HFFc6 (cell line): ENCODE measurements around the gene DBNL. TPM values are rescaled to one million over a fixed set of nuclear protein-coding genes. Genes with fewer than 3 reads are reported as not detected.

Experiments
- DNase-seq: peaks from one replicate; pipeline ENCODE4 v3.0.0-alpha.2; 2018
- H3K27ac Mint-ChIP-seq: 2 replicates; pipeline ENCODE4 v1.8.0; 2020; ENCODE audit warnings: mild to moderate bottlenecking, mixed read lengths
- H3K27me3 Mint-ChIP-seq: 2 replicates; pipeline ENCODE4 v1.8.0; 2021; ENCODE audit warnings: mild to moderate bottlenecking, moderate library complexity, mixed read lengths; ENCODE audit not compliant: insufficient read depth
- H3K36me3 Mint-ChIP-seq: 2 replicates; pipeline ENCODE4 v1.8.0; 2021; ENCODE audit warnings: low read depth, mixed read lengths
- H3K4me1 Mint-ChIP-seq: 2 replicates; pipeline ENCODE4 v1.8.0; 2020; ENCODE audit warnings: low read depth, mixed read lengths
- H3K4me3 Mint-ChIP-seq: 2 replicates; pipeline ENCODE4 v1.8.0; 2020; ENCODE audit warnings: mild to moderate bottlenecking, moderate library complexity, mixed read lengths
- H3K9me3 Mint-ChIP-seq: 2 replicates; pipeline ENCODE4 v1.8.0; 2020; ENCODE audit warnings: mild to moderate bottlenecking, mixed read lengths
- CTCF ChIP-seq: fragments of 200-600 bp; sonication (generic); IDR thresholded peaks from 2 replicates; pipeline ENCODE4 v1.5.0; 2021; ENCODE audit warnings: antibody characterized with exemption, mild to moderate bottlenecking
- total RNA-seq, 6 experiments: library from RNA; stranded (reverse); fragmentation: NEBNext Ultra II Directional; extraction: Animal tissue kit (Norgen Biotek cat#: 25700); gene quantifications; 2 replicates in 1 of 6; 3 replicates in 5 of 6; pipeline ENCODE4 v1.2.3, GENCODE V29; 2021

DBNL gene
- total RNA-seq, 6 experiments from 2014 or later, result 146 to 167 (median 153) TPM

- peaks cover 82% of the 10 kb centered on the region for H3K4me1 Mint-ChIP-seq
- no peak for DNase-seq
Observed at GRCh38 chr7:44085546-44085945, 41.0 kb downstream of the DBNL start.

GRCh38 chr7:44086627-44087026, 42.1 kb downstream of the DBNL start:
- no peak overlapping the region for H3K4me3 Mint-ChIP-seq
- no peak for DNase-seq
- H3K27me3 Mint-ChIP-seq, result peaks cover 3% of the 10 kb centered on the region
- no peaks in the 10 kb centered on the region for H3K9me3 Mint-ChIP-seq
- peak overlapping the region; percentile 99 for H3K27ac Mint-ChIP-seq
- H3K4me1 Mint-ChIP-seq, result peaks cover 76% of the 10 kb centered on the region
- no peak for TF ChIP-seq CTCF
- H3K36me3 Mint-ChIP-seq, result no peaks in the 10 kb centered on the region

More at GRCh38 chr7:44085546-44085945, 41.0 kb downstream of the DBNL start:
- Mint-ChIP-seq H3K27ac (peak overlapping the region; percentile 93), H3K9me3 (no peaks in the 10 kb centered on the region), H3K36me3 (peaks cover 5% of the 10 kb centered on the region; the same call in 1 of the 2 replicates), H3K27me3 (peaks cover 3% of the 10 kb centered on the region), H3K4me3 (no peak overlapping the region; the same call in 1 of the 2 replicates)
- peak; percentile 54; the same call in 1 of the 2 replicates for TF ChIP-seq CTCF

- Mint-ChIP-seq H3K27me3 (peaks cover 3% of the 10 kb centered on the region), H3K36me3 (no peaks in the 10 kb centered on the region), H3K4me1 (peaks cover 71% of the 10 kb centered on the region), H3K27ac (peak overlapping the region; percentile 99), H3K4me3 (peak overlapping the region; percentile 72), H3K9me3 (no peaks in the 10 kb centered on the region)
- peak; percentile 94 for DNase-seq
- TF ChIP-seq CTCF, result no peak; the same call in 1 of the 2 replicates
Observed at GRCh38 chr7:44087911-44088838, 43.7 kb downstream of the DBNL start.

- no peaks in the 10 kb centered on the region for H3K9me3 Mint-ChIP-seq
- peaks cover 39% of the 10 kb centered on the region for H3K4me1 Mint-ChIP-seq
- H3K27ac Mint-ChIP-seq, result peak overlapping the region; percentile 33; the same call in 1 of the 2 replicates
- no peak overlapping the region for H3K4me3 Mint-ChIP-seq
- TF ChIP-seq CTCF, result no peak
- H3K36me3 Mint-ChIP-seq, result no peaks in the 10 kb centered on the region
- DNase-seq, result no peak
- peaks cover 3% of the 10 kb centered on the region for H3K27me3 Mint-ChIP-seq
Observed at GRCh38 chr7:44093102-44093641, 48.7 kb downstream of the DBNL start.

- H3K27ac Mint-ChIP-seq, result no peak overlapping the region
- no peaks in the 10 kb centered on the region for H3K9me3 Mint-ChIP-seq
- H3K36me3 Mint-ChIP-seq, result no peaks in the 10 kb centered on the region
- no peak for DNase-seq
- H3K27me3 Mint-ChIP-seq, result no peaks in the 10 kb centered on the region
- no peak overlapping the region for H3K4me3 Mint-ChIP-seq
- H3K4me1 Mint-ChIP-seq, result peaks cover 27% of the 10 kb centered on the region
- TF ChIP-seq CTCF, result no peak
Observed at GRCh38 chr7:44094365-44094764, 49.9 kb downstream of the DBNL start.
